ENCODE results near the gene LARP1.

LARP1 gene

DNA sequence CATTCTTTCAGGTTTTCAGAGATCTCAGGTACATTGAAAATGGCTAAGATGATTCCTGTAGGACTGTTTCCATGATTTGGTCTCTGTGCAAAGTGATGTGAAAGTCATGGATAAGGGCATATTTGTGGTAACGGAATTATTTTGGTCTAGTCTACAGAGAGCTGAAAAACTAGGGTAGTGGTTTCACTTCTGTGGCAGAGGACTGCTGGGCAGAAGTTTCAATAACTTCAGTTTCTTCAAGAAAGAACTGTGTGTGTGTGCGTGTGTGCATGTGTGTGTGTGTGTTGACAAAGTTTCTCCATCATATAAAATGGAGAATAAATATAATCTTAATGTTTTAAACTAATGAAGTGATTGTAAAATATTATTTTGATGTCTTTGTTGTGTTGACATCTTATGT, 107.6 kb downstream of the LARP1 start:
- no peak for DNase-seq

DNA sequence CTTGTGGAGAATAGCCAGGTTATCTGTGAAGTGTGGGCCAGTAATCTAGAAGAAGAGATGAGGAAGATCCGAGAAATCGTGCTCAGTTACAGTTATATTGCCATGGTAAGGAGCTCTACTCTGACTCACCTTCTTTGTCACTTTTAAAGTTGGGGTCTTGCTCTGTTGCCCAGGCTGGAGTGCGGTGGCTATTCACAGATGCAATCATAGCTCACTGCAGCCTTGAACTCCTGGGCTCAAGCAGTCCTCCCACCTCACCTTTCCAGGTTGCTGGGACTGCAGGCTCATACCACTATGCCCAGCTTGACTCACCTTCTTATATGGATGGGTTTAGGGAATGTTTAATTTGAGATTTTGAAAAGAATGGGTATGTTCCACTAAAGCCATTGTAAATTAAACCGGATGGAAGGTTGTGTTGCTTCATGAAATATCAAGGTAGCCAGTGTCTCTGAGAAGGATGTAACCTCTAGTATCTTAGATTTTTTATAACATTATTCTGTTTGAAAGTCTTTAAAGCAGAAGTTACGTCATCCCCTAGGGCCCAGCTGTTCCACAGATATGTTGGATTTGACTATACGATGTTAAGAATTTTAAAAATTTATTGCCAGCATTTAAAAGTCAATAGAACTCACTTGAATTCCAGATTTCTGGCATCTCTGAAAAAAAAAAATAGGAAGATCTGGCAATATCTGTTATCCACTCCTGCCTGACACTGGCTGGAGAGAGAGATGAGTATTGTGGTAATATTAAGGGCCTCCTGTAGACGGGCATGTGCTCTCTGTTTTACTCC, 108.3 kb downstream of the LARP1 start:
- DNase-seq, result no peak

DNA sequence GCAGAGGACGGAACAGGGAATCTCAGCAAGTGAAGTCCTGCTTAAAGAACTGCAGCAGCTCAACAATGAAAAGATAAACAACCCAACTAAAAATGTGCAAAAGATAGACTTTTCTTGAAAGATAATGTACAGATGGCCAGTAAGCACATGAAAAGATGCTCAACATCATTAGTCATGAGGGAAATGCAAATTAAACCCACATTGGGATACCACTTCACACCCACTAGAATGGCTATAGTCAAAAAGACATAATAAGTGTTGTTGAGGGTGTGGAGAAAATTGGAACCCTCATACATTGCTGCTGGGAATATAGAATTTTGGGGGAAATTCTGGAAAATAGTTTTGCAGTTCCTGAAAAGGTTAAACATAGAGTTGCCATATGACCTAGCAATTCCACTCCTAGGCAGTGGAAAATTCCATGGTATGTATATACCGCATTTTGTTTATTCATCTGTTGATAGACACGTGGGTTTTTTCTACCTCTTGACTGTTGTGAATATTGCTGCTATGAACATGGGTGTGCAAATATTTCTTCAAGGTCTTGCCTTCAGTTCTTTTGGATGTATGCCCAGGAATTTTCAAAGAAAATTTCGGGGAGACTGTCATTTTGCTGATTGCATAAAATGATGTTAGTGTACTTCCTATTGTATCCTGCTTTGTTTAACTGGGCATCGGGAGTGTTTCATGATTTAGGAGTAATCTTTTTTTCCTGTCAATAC, 110.4 kb downstream of the LARP1 start:
- DNase-seq, result no peak

GRCh38 chr5:154866841-154867240, 111.7 kb downstream of the LARP1 start:
- DNase-seq, result no peak
